Ovary (tissue), 3 donors: ENCODE measurements around the gene TMEM86B.

Experiments used
- CTCF ChIP-seq, 3 donors: fragments of 450-650 bp in 2 of 3; fragments of 200-600 bp in 1 of 3; IDR thresholded peaks; one replicate each; pipeline versions ENCODE4 v1.5.1 to v1.8.0; 2016 to 2022; ENCODE audit warnings: antibody characterized with exemption in 3 of 3, mild to moderate bottlenecking in 1 of 3
- EP300 ChIP-seq: sonication (generic); formaldehyde crosslinking; IDR thresholded peaks from one replicate; pipeline ENCODE4 v1.6.1; 2017; ENCODE audit warnings: antibody characterized with exemption
- POLR2A ChIP-seq: fragments of 450-650 bp; IDR thresholded peaks from one replicate; pipeline ENCODE4 v1.6.1; 2017; ENCODE audit warnings: antibody characterized with exemption, mild to moderate bottlenecking, moderate library complexity
- donor health status: DM: no; HTN: no; CAD: no.

GRCh38 chr19:55229145-55229788, 704 bp upstream of the TMEM86B start:
- no peak for TF ChIP-seq CTCF (IDR thresholded peaks at IDR 0.05)
- TF ChIP-seq POLR2A, result no peak
- no peak for TF ChIP-seq EP300
